HepG2 (cell line): ENCODE results near the gene NKAIN2. TPM values are rescaled to one million over a fixed set of nuclear protein-coding genes. Genes with fewer than 3 reads are reported as not detected.
A peak's percentile ranks its signal among the peaks of the same experiment; 100 is the strongest.

ENCODE experiments used
- ATAC-seq: fragments of 200-7000 bp; cut with Tn5 transposase; 3 replicates; pipeline ENCODE4 v1.9.1; 2020; ENCODE audit warnings: mild to moderate bottlenecking, moderate library complexity
- BruUV-seq: library from RNA; stranded (reverse); fragments of 400-500 nt; replicated peaks from 2 replicates; lab custom pipeline; 2021; lab: Mats Ljungman, UMichigan
- CTCF ChIA-PET: fragments of 300-600 bp; formaldehyde crosslinking; extraction: SDS; loops from one replicate; lab custom pipeline; 2021; ENCODE audit warnings: low total read pairs, inconsistent platforms, low intra/inter-chr PET ratio; lab: Yijun Ruan, JAX
- POLR2A ChIA-PET: fragments of 350-600 bp; sonication (Branson Sonifier 250); formaldehyde crosslinking; loops from one replicate; lab custom pipeline; 2020; ENCODE audit warnings: antibody characterized with exemption, inconsistent platforms; lab: Yijun Ruan, JAX
- DNase-seq: peaks from one replicate; pipeline ENCODE4 v3.0.0-alpha.2; 2015; ENCODE audit warnings: low spot score
- FAIRE-seq: peaks from 3 replicates; lab custom pipeline; 2011; peaks lifted over from hg19 to GRCh38; lab: Jason Lieb, UNC
- H2AFZ ChIP-seq: one replicate; pipeline ENCODE4 v1.6.1; 2011; ENCODE audit warnings: low read length, inconsistent platforms
- H3K27ac ChIP-seq: fragments of 300-600 bp; 3 replicates; pipeline ENCODE4 v1.8.0; 2011; ENCODE audit warnings: mixed run types, mild to moderate bottlenecking, mixed read lengths, low read length, inconsistent platforms; ENCODE audit not compliant: insufficient read depth; ENCODE audit errors: extremely low read length
- H3K27me3 ChIP-seq, 2 experiments: fragments of 200-600 bp in 1 of 2; 2 replicates in 1 of 2; 3 replicates in 1 of 2; pipeline versions ENCODE4 v1.6.0 to v1.8.0; 2011; ENCODE audit warnings: low read length in 2 of 2, mild to moderate bottlenecking in 2 of 2, moderate library complexity in 2 of 2, inconsistent platforms in 1 of 2; ENCODE audit not compliant: insufficient read depth in 2 of 2, control insufficient read depth in 1 of 2
- H3K36me3 ChIP-seq, 2 experiments: fragments of 200-600 bp in 1 of 2; replicated peaks in 1 of 2; 2 replicates in 1 of 2; 3 replicates in 1 of 2; pipeline versions ENCODE4 v1.5.1 to v1.8.0; 2011; ENCODE audit warnings: low read length in 2 of 2, inconsistent platforms in 1 of 2; ENCODE audit not compliant: insufficient read depth in 2 of 2, control insufficient read depth in 1 of 2
- H3K4me1 ChIP-seq: 2 replicates; pipeline ENCODE4 v1.5.1; 2012; ENCODE audit warnings: low read length, inconsistent platforms; ENCODE audit not compliant: insufficient read depth
- H3K4me2 ChIP-seq: 2 replicates; pipeline ENCODE4 v1.6.0; 2011; ENCODE audit warnings: low read depth, low read length, inconsistent platforms
- H3K4me3 ChIP-seq, 3 experiments: fragments of 200-600 bp in 1 of 3; sonication (generic), shearing (Covaris generic) in 1 of 3; replicated peaks in 1 of 3; 2 replicates each; pipeline ENCODE4 v1.5.1; 2011 to 2016; ENCODE audit warnings: low read length in 3 of 3, inconsistent platforms in 2 of 3, low read depth in 2 of 3, mild to moderate bottlenecking in 2 of 3, control low read depth in 1 of 3, mixed read lengths in 1 of 3; ENCODE audit not compliant: insufficient read depth in 1 of 3
- H3K79me2 ChIP-seq: one replicate; pipeline ENCODE4 v1.6.1; 2011; ENCODE audit warnings: low read length, inconsistent platforms; ENCODE audit not compliant: insufficient read depth
- H3K9ac ChIP-seq: 2 replicates; pipeline ENCODE4 v1.6.0; 2011; ENCODE audit warnings: mild to moderate bottlenecking, low read depth, low read length, inconsistent platforms; ENCODE audit not compliant: insufficient read depth
- H3K9me3 ChIP-seq: 2 replicates; pipeline ENCODE4 v1.5.1; 2012; ENCODE audit warnings: mild to moderate bottlenecking, low read length
- H4K20me1 ChIP-seq: 2 replicates; pipeline ENCODE4 v1.6.0; 2011; ENCODE audit warnings: inconsistent platforms, mild to moderate bottlenecking, low read length, moderate library complexity; ENCODE audit not compliant: insufficient read depth
- CREM ChIP-seq, 2 experiments: sonication (generic) in 1 of 2; formaldehyde crosslinking in 1 of 2; IDR thresholded peaks; 2 replicates each; pipeline versions ENCODE4 v1.4.0 to v1.6.1; 2016 to 2020; ENCODE audit warnings: antibody characterized with exemption in 1 of 2, mild to moderate bottlenecking in 1 of 2, missing genetic modification reagents in 1 of 2
- HNF1A ChIP-seq, 2 experiments: sonication (generic) in 1 of 2; formaldehyde crosslinking in 1 of 2; IDR thresholded peaks; 2 replicates each; pipeline versions ENCODE4 v1.4.0 to v1.6.1; 2016 to 2020; ENCODE audit warnings: borderline replicate concordance in 1 of 2, low read depth in 1 of 2, mild to moderate bottlenecking in 1 of 2, missing genetic modification reagents in 1 of 2
- IRF2 ChIP-seq: IDR thresholded peaks from 2 replicates; pipeline ENCODE4 v1.6.1; 2018; ENCODE audit warnings: missing genetic modification reagents, missing compliant biosample characterization
- MAFF ChIP-seq: IDR thresholded peaks from 2 replicates; pipeline ENCODE4 v1.6.1; 2011; ENCODE audit warnings: low read depth, low read length, improper control_type of control experiment
- MAFK ChIP-seq, 2 experiments: IDR thresholded peaks in 1 of 2; conservative IDR thresholded peaks in 1 of 2; 2 replicates each; pipeline ENCODE4 v1.6.1; 2011; ENCODE audit warnings: improper control_type of control experiment in 2 of 2, low read length in 2 of 2
- ZNF574 ChIP-seq: sonication (generic); formaldehyde crosslinking; IDR thresholded peaks from 2 replicates; pipeline ENCODE4 v1.4.0; 2020; ENCODE audit warnings: missing genetic modification reagents
- WGBS: methylation state at CpG from one replicate; pipeline ENCODE4 v1.1.6; 2017; ENCODE audit warnings: low lambda C conversion rate; 5-methylcytosine and 5-hydroxymethylcytosine counted together
- in situ Hi-C: cut with HindIII; loops from 2 replicates; pipeline ENCODE4 v1.10.0; 2017; ENCODE audit warnings: low pct_unique_long_range_greater_than_20kb; ENCODE audit not compliant: extremely low pct_ligation_motif_present
- intact Hi-C: fragments of 100-400 bp; cut with micrococcal nuclease; formaldehyde crosslinking; loops from one replicate; pipeline ENCODE4 v1.10.0; 2022; ENCODE audit not compliant: unreplicated experiment
- polyA plus RNA-seq, 8 experiments: library from polyadenylated mRNA; depleted of rRNA in 3 of 8; stranded (reverse) in 7 of 8; unstranded in 1 of 8; fragments of >200 nt; fragmentation: Illumina TruSeq in 4 of 8; extraction: Trizol in 4 of 8; gene quantifications; 2 replicates each; pipeline versions ENCODE4 v1.2.1 to v1.2.3, GENCODE V29; 2011 to 2016; ENCODE audit warnings: low read depth in 4 of 8, missing spikeins in 1 of 8, mixed read lengths in 1 of 8; ENCODE audit not compliant: insufficient read depth in 1 of 8
- total RNA-seq, 5 experiments: library from RNA; depleted of rRNA; stranded (reverse); fragments of >200 nt; fragmentation: Illumina TruSeq; extraction: Trizol; gene quantifications; 2 replicates each; pipeline ENCODE4 v1.2.3, GENCODE V29; 2016; ENCODE audit warnings: low read depth in 1 of 5

The NKAIN2 gene
- total and polyA plus RNA-seq, 2 of the 13 experiments (the other 11 are each of a cell fraction or from before 2014, with no cell fraction given): not detected

GRCh38 chr6:123788319-123788718 is 15.3 kb upstream of the NKAIN2 start (continued):
- no peak for TF ChIP-seq HNF1A (IDR thresholded peaks at IDR 0.05; ENCODE audit: low read depth)
- no peak for TF ChIP-seq HNF1A (CRISPR knock-in tag; IDR thresholded peaks at IDR 0.05; ENCODE audit: borderline replicate concordance)
- TF ChIP-seq IRF2 (CRISPR knock-in tag): no peak

GRCh38 chr6:123794190-123794589 is 9.5 kb upstream of the NKAIN2 start:
- FAIRE-seq: no peak

More at GRCh38 chr6:123794190-123794589, 9.5 kb upstream of the NKAIN2 start:
- H3K27ac ChIP-seq: no peak overlapping the region
- WGBS: 46% methylated on average over 2 of the region's 2 CpGs
- in situ Hi-C loops: no loop called here
- CTCF ChIA-PET: no interaction called here
- POLR2A ChIA-PET: no interaction called here
- no peak overlapping the region for H3K4me2 ChIP-seq
- no peak overlapping the region for H3K9ac ChIP-seq
- peak; percentile 54 to 85; a peak in 3 of 4 replicates for TF ChIP-seq MAFK (conservative IDR thresholded peaks at IDR 0.05 in 1 of 2, IDR thresholded peaks at IDR 0.05 in 1 of 2; ENCODE audit: low read length in 2 of 2)
- TF ChIP-seq MAFF: peak; percentile 59; the same call in 1 of the 2 replicates
- no peak for TF ChIP-seq ZNF574
- no peak for TF ChIP-seq CREM (IDR thresholded peaks at IDR 0.05)
- no peak for TF ChIP-seq CREM (CRISPR knock-in tag; IDR thresholded peaks at IDR 0.05)
- no peak for ATAC-seq
- no TSS peak for BruUV-seq
- no peak overlapping the region for H2AFZ ChIP-seq
- no peaks in the 10 kb centered on the region for H3K79me2 ChIP-seq
- H3K4me1 ChIP-seq: no peaks in the 10 kb centered on the region
- H3K4me3 ChIP-seq: no peak overlapping the region
- H3K36me3 ChIP-seq: no peaks in the 10 kb centered on the region
- no peak for DNase-seq
- H3K9me3 ChIP-seq: no peaks in the 10 kb centered on the region
- intact Hi-C loops: no loop called here
- no peaks in the 10 kb centered on the region for H4K20me1 ChIP-seq
- H3K27me3 ChIP-seq: no peaks in the 10 kb centered on the region
